Neural progenitor cell (in vitro differentiated cells): ENCODE measurements around the gene ANAPC15.

ENCODE experiments used
- CTCF ChIP-seq: fragments of 200-600 bp; sonication (generic); IDR thresholded peaks from 2 replicates; pipeline ENCODE4 v1.5.1; 2017; ENCODE audit warnings: antibody characterized with exemption, mild to moderate bottlenecking
- EZH2 ChIP-seq: fragments of 200-600 bp; sonication (generic); IDR thresholded peaks from 2 replicates; pipeline ENCODE4 v1.6.1; 2017; ENCODE audit warnings: antibody characterized with exemption, mild to moderate bottlenecking, moderate library complexity
- EZH2phosphoT487 ChIP-seq: fragments of 200-600 bp; sonication (generic); IDR thresholded peaks from 2 replicates; pipeline ENCODE4 v1.6.1; 2017; ENCODE audit warnings: antibody characterized with exemption

- TF ChIP-seq CTCF: no peak
- no peak for TF ChIP-seq EZH2
- TF ChIP-seq EZH2phosphoT487: no peak
Measured at GRCh38 chr11:72144807-72145565, 32.5 kb upstream of the ANAPC15 start.
